ENCODE data around the gene DHRS2.

- TF ChIP-seq MXI1 (IDR thresholded peaks at IDR 0.05; ENCODE audit: borderline replicate concordance, low read depth, low read length) (no peak), SMC3 (IDR thresholded peaks at IDR 0.05; ENCODE audit: low read depth, low read length) (no peak), CTCF (conservative IDR thresholded peaks at IDR 0.05; ENCODE audit: low read depth, low read length) (no peak), NFE2L2 (IDR thresholded peaks at IDR 0.05; ENCODE audit: low read depth, low read length) (no peak), POLR2A (IDR thresholded peaks at IDR 0.05; ENCODE audit: low read depth, low read length) (no peak)
These were observed 45.2 kb downstream of the DHRS2 start for GRCh38 chr14:23681337-23681736.
